A673 (cell line): ENCODE results near the gene NDST3. TPM values are rescaled to one million over a fixed set of nuclear protein-coding genes. Genes with fewer than 3 reads are reported as not detected.

ENCODE experiments used
- BruUV-seq: library from RNA; stranded (reverse); fragments of 400-500 nt; replicated peaks from 2 replicates; lab custom pipeline; 2021; lab: Mats Ljungman, UMichigan
- CTCF ChIA-PET: fragments of 300-600 bp; sonication (Branson Sonifier 250); formaldehyde crosslinking; loops from one replicate; lab custom pipeline; 2022; ENCODE audit warnings: antibody characterized with exemption; lab: Charles Lee
- POLR2A ChIA-PET: fragments of 300-600 bp; sonication (Branson Sonifier 250); formaldehyde crosslinking; loops from one replicate; lab custom pipeline; 2022; ENCODE audit warnings: antibody characterized with exemption; ENCODE audit not compliant: low non-redundant PET; lab: Charles Lee
- DNase-seq: peaks from one replicate; pipeline ENCODE4 v3.0.0-alpha.2; 2015; ENCODE audit warnings: low spot score
- H3K27ac ChIP-seq: fragments of 200-600 bp; sonication (generic); 2 replicates; pipeline ENCODE4 v1.5.1; 2016; ENCODE audit warnings: mixed run types, low read depth, mild to moderate bottlenecking, mixed read lengths, antibody characterized with exemption, low read length; ENCODE audit not compliant: poor library complexity, severe bottlenecking
- H3K27me3 ChIP-seq: fragments of 200-600 bp; sonication (generic); replicated peaks from 2 replicates; pipeline ENCODE4 v1.6.1; 2017; ENCODE audit warnings: mixed run types, low read depth, mild to moderate bottlenecking, mixed read lengths, antibody characterized with exemption, low read length; ENCODE audit not compliant: insufficient read depth, poor library complexity
- H3K36me3 ChIP-seq: fragments of 200-600 bp; sonication (generic); 2 replicates; pipeline ENCODE4 v1.6.1; 2016; ENCODE audit warnings: mixed run types, mild to moderate bottlenecking, mixed read lengths, antibody characterized with exemption, low read length; ENCODE audit not compliant: insufficient read depth, poor library complexity, severe bottlenecking
- H3K4me1 ChIP-seq: fragments of 200-600 bp; sonication (generic); 2 replicates; pipeline ENCODE4 v1.6.1; 2017; ENCODE audit warnings: mixed run types, mild to moderate bottlenecking, mixed read lengths, antibody characterized with exemption, low read length; ENCODE audit not compliant: insufficient read depth, poor library complexity, severe bottlenecking
- H3K4me3 ChIP-seq: fragments of 200-600 bp; sonication (generic); 2 replicates; pipeline ENCODE4 v1.5.1; 2016; ENCODE audit warnings: low read depth, mixed run types, mild to moderate bottlenecking, mixed read lengths, low read length; ENCODE audit not compliant: poor library complexity, severe bottlenecking
- H3K9me3 ChIP-seq: fragments of 200-600 bp; sonication (generic); 2 replicates; pipeline ENCODE4 v1.6.1; 2016; ENCODE audit warnings: mixed run types, low read depth, mild to moderate bottlenecking, mixed read lengths, antibody characterized with exemption, low read length; ENCODE audit not compliant: poor library complexity, severe bottlenecking
- CTCF ChIP-seq: fragments of 300-800, 200-600 bp; sonication (generic); conservative IDR thresholded peaks from 2 replicates; pipeline ENCODE4 v1.5.1; 2017; ENCODE audit warnings: low read depth, mild to moderate bottlenecking, antibody characterized with exemption, low read length, moderate library complexity, mixed read lengths
- EZH2 ChIP-seq: fragments of 200-600 bp; sonication (generic); IDR thresholded peaks from 2 replicates; pipeline ENCODE4 v1.6.1; 2017; ENCODE audit warnings: borderline replicate concordance, low read depth, mild to moderate bottlenecking, mixed read lengths, antibody characterized with exemption, low read length; ENCODE audit not compliant: poor library complexity, severe bottlenecking
- intact Hi-C: fragments of 100-400 bp; cut with micrococcal nuclease; formaldehyde crosslinking; loops from one replicate; pipeline ENCODE4 v1.10.0; 2022; ENCODE audit not compliant: unreplicated experiment
- total RNA-seq: library from RNA; stranded (reverse); gene quantifications from 2 replicates; pipeline ENCODE4 v1.2.3, GENCODE V29; 2021

NDST3 gene
- total RNA-seq, 1 experiment from 2014 or later = 3.0 TPM

GRCh38 chr4:118077767-118078105, 43.5 kb downstream of the NDST3 start:
- no peak for TF ChIP-seq EZH2
- TF ChIP-seq CTCF = no peak
- ChIA-PET CTCF (no interaction called here), POLR2A (no interaction called here)
- Histone ChIP-seq H3K9me3 (no peaks in the 10 kb centered on the region), H3K36me3 (no peaks in the 10 kb centered on the region), H3K4me3 (no peak overlapping the region), H3K27ac (no peak overlapping the region), H3K4me1 (peaks cover 10% of the 10 kb centered on the region), H3K27me3 (no peaks in the 10 kb centered on the region)
- intact Hi-C loops = loop anchor here (2.0 to 5.0 kb wide), 2 partner anchors 147 to 195 kb away; no protein-coding TSS in a partner anchor
- no peak for DNase-seq
- no TSS peak for BruUV-seq

- Histone ChIP-seq H3K9me3 (no peaks in the 10 kb centered on the region), H3K4me1 (peaks cover 20% of the 10 kb centered on the region), H3K27me3 (no peaks in the 10 kb centered on the region), H3K4me3 (no peak overlapping the region), H3K36me3 (no peaks in the 10 kb centered on the region), H3K27ac (no peak overlapping the region)
- ChIA-PET POLR2A (no interaction called here), CTCF (no interaction called here)
- intact Hi-C loops = no loop called here
- no TSS peak for BruUV-seq
- DNase-seq = peak; percentile 68
- TF ChIP-seq CTCF = no peak
- no peak for TF ChIP-seq EZH2
These were observed 47.1 kb downstream of the NDST3 start for GRCh38 chr4:118081434-118081833.

- H3K36me3 ChIP-seq = no peaks in the 10 kb centered on the region
- ChIA-PET POLR2A (no interaction called here), CTCF (no interaction called here)
- H3K27ac ChIP-seq = no peak overlapping the region
- H3K27me3 ChIP-seq = no peaks in the 10 kb centered on the region
- H3K4me3 ChIP-seq = no peak overlapping the region
- H3K9me3 ChIP-seq = no peaks in the 10 kb centered on the region
- H3K4me1 ChIP-seq = peaks cover 28% of the 10 kb centered on the region
- no TSS peak for BruUV-seq
- TF ChIP-seq CTCF = no peak
- no peak for TF ChIP-seq EZH2
- intact Hi-C loops = no loop called here
- DNase-seq = peak; percentile 3
These were observed 47.9 kb downstream of the NDST3 start for GRCh38 chr4:118082182-118082581.
